ENCODE measurements around the gene PARP9.

Gene PARP9

DNA sequence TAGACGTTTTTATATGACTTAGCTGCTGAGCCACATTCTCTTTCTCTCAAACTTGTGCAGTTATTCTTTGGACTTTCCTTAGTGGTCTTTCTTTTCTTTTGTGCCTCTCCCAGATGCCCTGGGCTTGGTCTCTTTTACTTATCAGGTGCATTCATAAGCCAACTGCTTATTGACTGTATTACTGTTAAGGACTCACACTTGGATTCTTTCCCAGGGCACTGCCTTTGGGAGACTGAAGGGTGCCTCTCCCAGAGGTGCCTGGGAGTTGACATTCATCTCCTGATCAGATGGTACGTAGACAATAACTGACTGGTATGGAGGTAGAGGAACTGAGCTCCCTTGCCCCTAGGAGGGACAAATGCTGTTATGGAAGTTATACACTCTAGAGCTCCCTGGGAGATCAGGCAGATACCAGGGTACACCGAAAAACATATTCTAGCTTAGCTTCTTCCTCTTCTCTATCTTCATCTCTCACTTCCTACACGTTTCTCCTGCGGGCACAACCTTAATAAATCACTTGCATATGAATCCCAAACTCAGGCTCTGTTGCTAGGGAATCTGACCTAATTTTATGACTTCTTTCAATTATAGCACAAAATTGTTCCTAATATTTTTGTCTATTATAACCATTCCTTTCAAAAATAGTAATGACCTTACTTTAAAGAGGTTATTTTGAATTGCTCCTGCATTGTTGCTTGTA is 38.1 kb upstream of the PARP9 start:
- no peak overlapping the region for H3K4me3 ChIP-seq (ENCODE audit: control insufficient read depth, low read depth, low read length)
- no peak for TF ChIP-seq CTCF (IDR thresholded peaks at IDR 0.05; ENCODE audit: control insufficient read depth, insufficient read depth, low read depth, low read length, missing control alignments)
- no peak for DNase-seq (ENCODE audit: low read depth)

GRCh38 chr3:122598556-122598955 is 34.5 kb upstream of the PARP9 start:
- no peak overlapping the region for H3K4me3 ChIP-seq (ENCODE audit: control insufficient read depth, low read depth, low read length)
- TF ChIP-seq CTCF (IDR thresholded peaks at IDR 0.05; ENCODE audit: control insufficient read depth, insufficient read depth, low read depth, low read length, missing control alignments), result no peak

GRCh38 chr3:122598151-122598550 is 34.1 kb upstream of the PARP9 start:
- no peak for DNase-seq (ENCODE audit: low read depth)
- TF ChIP-seq CTCF (IDR thresholded peaks at IDR 0.05; ENCODE audit: control insufficient read depth, insufficient read depth, low read depth, low read length, missing control alignments), result no peak
- no peak overlapping the region for H3K4me3 ChIP-seq (ENCODE audit: control insufficient read depth, low read depth, low read length)

More at GRCh38 chr3:122598556-122598955, 34.5 kb upstream of the PARP9 start:
- no peak for DNase-seq (ENCODE audit: low read depth)

DNA sequence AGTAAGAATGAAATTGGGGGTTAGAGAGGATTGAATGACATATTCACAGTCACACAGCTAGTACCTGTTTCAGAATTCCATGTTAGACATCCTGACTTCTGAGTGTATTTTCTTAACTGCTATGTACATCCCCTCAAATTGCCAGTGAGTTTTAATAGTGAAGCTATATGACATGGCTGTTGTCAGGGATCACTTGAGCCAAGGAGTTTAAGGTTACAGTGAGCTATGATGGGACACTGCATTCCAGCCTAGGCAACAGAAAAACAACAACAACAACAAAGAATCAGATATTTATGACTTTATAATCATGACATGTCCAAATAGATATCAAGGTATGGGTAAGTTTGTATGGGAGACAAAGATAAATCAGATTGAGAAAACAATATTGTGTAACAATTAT is 29.9 kb upstream of the PARP9 start:
- no peak for TF ChIP-seq CTCF (IDR thresholded peaks at IDR 0.05; ENCODE audit: control insufficient read depth, insufficient read depth, low read depth, low read length, missing control alignments)
- DNase-seq (ENCODE audit: low read depth), result no peak
- H3K4me3 ChIP-seq (ENCODE audit: control insufficient read depth, low read depth, low read length), result no peak overlapping the region

GRCh38 chr3:122590610-122591009 is 26.5 kb upstream of the PARP9 start:
- H3K4me3 ChIP-seq (ENCODE audit: control insufficient read depth, low read depth, low read length), result no peak overlapping the region
- DNase-seq (ENCODE audit: low read depth), result no peak
- no peak for TF ChIP-seq CTCF (IDR thresholded peaks at IDR 0.05; ENCODE audit: control insufficient read depth, insufficient read depth, low read depth, low read length, missing control alignments)

GRCh38 chr3:122589297-122589696 is 25.2 kb upstream of the PARP9 start:
- no peak overlapping the region for H3K4me3 ChIP-seq (ENCODE audit: control insufficient read depth, low read depth, low read length)
- TF ChIP-seq CTCF (IDR thresholded peaks at IDR 0.05; ENCODE audit: control insufficient read depth, insufficient read depth, low read depth, low read length, missing control alignments), result no peak
- DNase-seq (ENCODE audit: low read depth), result no peak

Data from AG09309 (cell line).